ENCODE measurements around the gene TENM4.

GRCh38 chr11:78762105-78762504, 678.7 kb downstream of the TENM4 start:
- TF ChIP-seq POLR2AphosphoS5 (IDR thresholded peaks at IDR 0.05; ENCODE audit: borderline replicate concordance, low read depth, low read length) = no peak
- no peak for TF ChIP-seq EZH2 (IDR thresholded peaks at IDR 0.05)
